Suprapubic skin (tissue), 3 donors: ENCODE results near the gene NUDT9.

Experiments
- CTCF ChIP-seq, 2 donors: fragments of 200-600 bp in 1 of 2; fragments of 450-650 bp in 1 of 2; sonication (generic) in 1 of 2; IDR thresholded peaks; one replicate each; pipeline ENCODE4 v1.5.1; 2016 to 2019; ENCODE audit warnings: antibody characterized with exemption in 2 of 2, mild to moderate bottlenecking in 1 of 2, moderate library complexity in 1 of 2
- EP300 ChIP-seq: sonication (generic); formaldehyde crosslinking; IDR thresholded peaks from one replicate; pipeline ENCODE4 v1.6.1; 2017; ENCODE audit warnings: antibody characterized with exemption
- POLR2A ChIP-seq, 2 donors: fragments of 450-650 bp; IDR thresholded peaks; one replicate each; pipeline ENCODE4 v1.6.1; 2017; ENCODE audit warnings: antibody characterized with exemption in 2 of 2, mild to moderate bottlenecking in 2 of 2, moderate library complexity in 2 of 2

GRCh38 chr4:87476934-87477333 is 54.6 kb downstream of the NUDT9 start:
- TF ChIP-seq CTCF (IDR thresholded peaks at IDR 0.05) (no peak), EP300 (no peak), POLR2A (IDR thresholded peaks at IDR 0.05) (no peak)
